ENCODE measurements around the gene VAPB. TPM values are rescaled to one million over a fixed set of nuclear protein-coding genes. Genes with fewer than 3 reads are reported as not detected.
"Not testable (repeated sequence)": the region's sequence is repeated elsewhere in the genome, so short reads cannot be mapped to it uniquely, and the experiment has no call there.

The VAPB gene
- total RNA-seq, 1 donor from 2014 or later: 16.3 TPM

- FAIRE-seq (no peak), DNase-seq (ENCODE audit: low spot score in 2 of 2) (no peak)
Measured at GRCh38 chr20:58406422-58407001, 17.5 kb downstream of the VAPB start.

GRCh38 chr20:58407201-58407873 lies 18.3 kb downstream of the VAPB start:
- DNase-seq (ENCODE audit: low spot score in 2 of 2) (no peak), FAIRE-seq (no peak)

DNA sequence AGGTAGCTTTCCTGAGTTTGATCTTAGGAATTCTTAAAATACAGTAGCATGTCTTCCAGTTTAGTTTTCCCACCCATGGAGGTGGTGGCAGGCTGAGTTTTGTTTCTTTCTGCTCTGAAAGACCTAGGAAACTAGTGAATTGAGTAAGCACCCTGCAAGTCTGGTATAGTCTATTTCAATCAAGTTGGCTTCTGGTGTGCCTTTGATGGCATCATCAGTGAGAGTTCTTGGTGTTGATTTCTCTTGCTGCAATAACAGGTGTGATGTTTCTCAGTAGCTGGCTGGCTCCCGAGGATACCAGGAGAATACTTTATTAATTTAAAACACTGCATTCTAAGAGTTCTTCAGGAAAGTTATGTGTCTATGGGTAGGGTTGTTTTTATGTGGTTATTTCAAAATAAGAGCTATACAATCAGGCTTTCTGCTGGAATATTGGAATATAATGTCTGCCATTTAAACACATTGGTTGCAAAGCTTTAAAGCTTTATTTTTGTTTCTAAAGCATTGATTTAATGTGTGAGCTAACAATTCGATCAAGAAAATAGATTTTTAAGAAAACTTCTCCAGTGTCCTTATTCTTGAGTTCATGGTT lies 19.0 kb downstream of the VAPB start:
- DNase-seq (ENCODE audit: low spot score in 2 of 2) (no peak), FAIRE-seq (no peak)

- DNase-seq (ENCODE audit: low spot score in 2 of 2) (peak in 1 of 2 donors; percentile 33), FAIRE-seq (no peak)
Measured at GRCh38 chr20:58408603-58409246, 19.7 kb downstream of the VAPB start.

GRCh38 chr20:58414216-58414615 lies 25.2 kb downstream of the VAPB start:
- not testable (repeated sequence) for FAIRE-seq; DNase-seq (ENCODE audit: low spot score in 2 of 2)

DNA sequence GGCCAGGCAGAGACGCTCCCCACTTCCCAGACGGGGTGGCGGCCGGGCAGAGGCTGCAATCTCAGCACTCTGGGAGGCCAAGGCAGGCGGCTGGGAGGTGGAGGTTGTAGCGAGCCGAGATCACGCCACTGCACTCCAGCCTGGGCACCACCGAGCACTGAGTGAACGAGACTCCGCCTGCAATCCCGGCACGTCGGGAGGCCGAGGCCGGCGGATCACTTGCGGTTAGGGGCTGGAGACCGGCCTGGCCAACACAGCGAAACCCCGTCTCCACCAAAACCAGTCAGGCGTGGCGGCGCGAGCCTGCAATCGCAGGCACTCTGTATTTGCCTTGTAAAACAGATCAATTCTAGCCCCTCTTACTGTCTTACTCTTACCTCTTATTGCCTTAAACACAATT lies 25.8 kb downstream of the VAPB start:
- not testable (repeated sequence) for DNase-seq (ENCODE audit: low spot score in 2 of 2); FAIRE-seq

DNA sequence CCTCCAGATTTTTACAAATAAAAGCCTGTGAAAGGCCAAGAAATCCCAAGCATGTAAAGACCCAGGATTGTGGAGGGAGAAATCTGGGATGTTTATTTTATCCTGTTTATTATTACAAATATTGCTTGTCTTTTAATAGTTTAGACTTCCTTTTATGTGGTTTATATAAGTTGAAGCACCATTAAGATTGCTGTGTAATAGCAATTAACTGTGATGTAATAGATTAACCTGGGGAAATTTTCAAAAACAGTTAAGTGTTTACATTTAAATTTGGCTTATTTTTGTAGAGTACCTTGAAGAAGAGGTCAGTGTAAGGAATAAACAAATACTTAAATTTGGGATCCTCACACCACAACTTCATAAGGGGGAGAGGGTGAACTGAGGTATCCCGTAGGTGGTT lies 27.0 kb downstream of the VAPB start:
- FAIRE-seq: no peak
- no peak for DNase-seq (ENCODE audit: low spot score in 2 of 2)

DNA sequence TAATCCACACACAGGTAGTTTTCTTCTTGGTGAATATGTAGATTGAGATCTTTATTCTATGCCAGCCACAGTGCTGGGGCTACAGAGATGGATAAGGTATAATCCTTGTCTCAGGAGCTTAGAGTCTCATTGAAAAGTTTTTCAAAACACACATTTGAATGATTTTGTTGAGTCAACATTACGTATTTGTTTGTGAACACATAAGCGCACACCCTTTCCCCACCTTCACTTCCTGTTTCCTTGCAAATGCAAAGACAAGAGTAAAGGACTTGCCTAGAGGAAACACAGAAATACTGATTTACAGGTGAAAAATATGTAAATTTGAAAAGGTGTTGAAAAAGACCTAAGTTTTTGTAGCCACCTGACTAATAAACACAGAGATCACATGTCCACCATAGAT lies 27.8 kb downstream of the VAPB start:
- DNase-seq (ENCODE audit: low spot score in 2 of 2): no peak
- FAIRE-seq: no peak

- no peak for FAIRE-seq
- DNase-seq (ENCODE audit: low spot score in 2 of 2): no peak
Measured at GRCh38 chr20:58417438-58417837, 28.4 kb downstream of the VAPB start.

DNA sequence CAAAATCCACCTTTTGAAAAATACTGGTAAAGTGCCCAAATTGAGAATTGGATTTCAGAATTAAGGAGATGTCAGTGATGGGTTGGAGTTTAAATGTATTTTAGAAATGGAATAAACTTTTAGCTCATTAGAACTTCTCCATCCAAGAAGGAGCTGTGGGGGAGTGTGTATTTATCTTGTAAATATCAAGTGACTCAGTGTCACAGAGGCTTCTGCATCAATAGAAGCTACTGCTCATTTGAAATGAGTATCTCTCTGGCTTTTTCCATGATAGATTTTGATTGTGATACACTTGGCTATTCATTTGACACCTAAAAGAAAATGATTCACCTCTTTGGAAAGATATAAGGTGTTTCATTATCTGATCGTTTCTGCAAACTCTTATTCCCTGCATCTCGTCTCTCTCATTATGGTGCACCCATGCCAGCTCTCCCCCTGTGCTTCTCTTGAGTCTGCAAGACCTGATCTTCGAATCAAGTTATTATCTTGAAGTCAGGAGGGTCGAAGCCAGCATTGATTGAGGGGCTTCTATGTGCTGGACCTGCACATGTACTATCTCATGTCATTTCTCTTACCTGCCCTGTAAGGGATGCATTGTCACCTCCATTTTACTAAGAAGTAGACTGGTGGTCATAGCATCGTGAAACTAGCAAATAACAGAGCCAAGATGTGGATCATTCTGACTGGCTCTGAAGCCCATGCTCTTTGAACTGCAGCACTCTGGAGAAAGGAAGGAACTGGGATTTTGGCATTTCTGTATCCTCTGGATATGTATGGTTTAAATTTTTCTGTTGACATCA lies 30.1 kb downstream of the VAPB start:
- FAIRE-seq: no peak
- no peak for DNase-seq (ENCODE audit: low spot score in 2 of 2)

GRCh38 chr20:58420798-58421496 lies 31.9 kb downstream of the VAPB start:
- DNase-seq (ENCODE audit: low spot score in 2 of 2) (no peak), FAIRE-seq (no peak)

DNA sequence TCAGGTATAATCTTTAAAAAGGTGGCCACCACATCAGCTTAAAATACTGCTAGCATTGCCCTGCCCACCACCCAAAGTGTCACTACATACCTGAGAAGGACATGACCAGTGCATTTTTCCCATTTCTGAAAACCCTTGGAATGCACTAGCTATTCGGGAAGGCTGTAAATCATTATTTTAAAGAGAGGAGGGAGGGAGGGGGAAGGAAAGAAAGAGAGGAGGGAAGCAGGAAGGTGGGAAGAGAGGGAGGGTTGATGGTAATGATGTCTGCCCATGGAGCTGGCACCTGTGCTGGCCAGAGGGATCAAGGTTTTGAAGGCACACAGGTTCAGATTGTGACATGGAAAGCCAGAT lies 32.4 kb downstream of the VAPB start:
- DNase-seq (ENCODE audit: low spot score in 2 of 2) (no peak), FAIRE-seq (no peak)

- FAIRE-seq: no peak
- DNase-seq (ENCODE audit: low spot score in 2 of 2): no peak
Measured at GRCh38 chr20:58424218-58424969, 35.4 kb downstream of the VAPB start.

GRCh38 chr20:58427571-58427970 lies 38.5 kb downstream of the VAPB start:
- DNase-seq (ENCODE audit: low spot score in 2 of 2); FAIRE-seq: not testable (repeated sequence)

DNA sequence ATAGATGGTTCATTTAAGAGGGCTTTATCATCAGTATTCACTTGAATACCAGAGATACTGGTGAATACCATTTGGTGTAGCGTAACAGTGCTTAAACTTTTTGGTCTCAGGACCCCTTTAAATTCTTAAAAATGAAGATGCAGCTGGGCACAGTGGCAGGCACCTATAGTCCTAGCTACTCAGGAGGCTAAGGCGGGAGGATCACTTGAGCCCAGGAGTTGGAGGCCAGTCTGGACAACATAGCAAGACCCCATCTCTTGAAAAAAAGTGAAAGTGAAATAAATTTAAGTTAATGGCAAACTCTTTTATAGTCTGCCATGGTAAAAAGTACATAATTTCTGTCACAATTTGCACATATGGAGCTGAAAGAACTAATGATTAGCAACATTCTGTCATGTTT lies 39.3 kb downstream of the VAPB start:
- no peak for DNase-seq (ENCODE audit: low spot score in 2 of 2)

DNA sequence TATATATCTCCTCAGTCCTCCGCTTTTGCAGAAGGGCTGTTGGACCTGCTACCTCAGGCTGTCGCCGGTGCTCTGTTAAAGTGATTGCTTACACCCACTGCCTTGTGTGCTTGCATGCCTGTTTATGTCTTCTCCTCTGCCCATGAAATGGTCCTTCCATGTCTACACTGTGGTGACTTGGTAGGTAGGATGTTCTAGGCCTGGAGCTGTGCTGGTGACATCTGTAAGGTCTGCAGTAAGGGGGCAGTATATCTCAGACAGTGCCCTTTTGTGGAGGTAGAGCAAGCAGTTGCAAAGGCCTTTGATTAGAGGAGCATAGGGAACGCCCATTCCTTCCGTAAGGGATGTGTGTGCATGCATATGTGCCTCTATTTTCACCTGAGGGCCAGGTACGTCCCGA lies 40.3 kb downstream of the VAPB start:
- no peak for FAIRE-seq
- DNase-seq (ENCODE audit: low spot score in 2 of 2): no peak

More for the DNA sequence above, 39.3 kb downstream of the VAPB start:
- no peak for FAIRE-seq

GRCh38 chr20:58431134-58431533 lies 42.1 kb downstream of the VAPB start:
- DNase-seq (ENCODE audit: low spot score in 2 of 2): no peak
- FAIRE-seq: no peak

- no peak for FAIRE-seq
Measured at GRCh38 chr20:58432186-58432954, 43.3 kb downstream of the VAPB start.

More at GRCh38 chr20:58432186-58432954, 43.3 kb downstream of the VAPB start:
- no peak for DNase-seq (ENCODE audit: low spot score in 2 of 2)
